NCI-H2196 treated with DMSO at 0.1 percent for 48 hours (cell line): Measurements from ENCODE around the gene LCOR.

ENCODE experiments used
- DNase-seq: peaks from one replicate; lab custom pipeline; 2025; ENCODE audit not compliant: unreplicated experiment; lab: John Stamatoyannopoulos, UW

The LCOR gene

GRCh38 chr10:97007417-97007816 is 175.3 kb downstream of the LCOR start:
- no peak for DNase-seq

GRCh38 chr10:97010695-97011206 is 178.7 kb downstream of the LCOR start:
- no peak for DNase-seq

- no peak for DNase-seq
These were observed 179.3 kb downstream of the LCOR start for GRCh38 chr10:97011397-97011796.

- DNase-seq = no peak
These were observed 180.4 kb downstream of the LCOR start for GRCh38 chr10:97012470-97012869.

GRCh38 chr10:97013568-97013967 is 181.5 kb downstream of the LCOR start:
- no peak for DNase-seq

- DNase-seq = no peak
These were observed 181.9 kb downstream of the LCOR start for GRCh38 chr10:97013983-97014382.

GRCh38 chr10:97015240-97015639 is 183.1 kb downstream of the LCOR start:
- DNase-seq = no peak

GRCh38 chr10:97016728-97017473 is 184.8 kb downstream of the LCOR start:
- DNase-seq = no peak

GRCh38 chr10:97017474-97017903 is 185.4 kb downstream of the LCOR start:
- DNase-seq = no peak

GRCh38 chr10:97018251-97019212 is 186.4 kb downstream of the LCOR start:
- DNase-seq = no peak

GRCh38 chr10:97019213-97019844 is 187.2 kb downstream of the LCOR start:
- no peak for DNase-seq

GRCh38 chr10:97020452-97021400 is 188.6 kb downstream of the LCOR start:
- no peak for DNase-seq

GRCh38 chr10:97022616-97023015 is 190.5 kb downstream of the LCOR start:
- DNase-seq = no peak

GRCh38 chr10:97023401-97024167 is 191.5 kb downstream of the LCOR start:
- no peak for DNase-seq

- DNase-seq = no peak
These were observed 192.3 kb downstream of the LCOR start for GRCh38 chr10:97024168-97025073.

- DNase-seq = no peak
These were observed 193.6 kb downstream of the LCOR start for GRCh38 chr10:97025613-97026242.

- DNase-seq = no peak
These were observed 196.2 kb downstream of the LCOR start for GRCh38 chr10:97028126-97028831.
